ENCODE measurements around the gene PSAP.
"Not testable (repeated sequence)": the region's sequence is repeated elsewhere in the genome, so short reads cannot be mapped to it uniquely, and the experiment has no call there.

PSAP gene

DNA sequence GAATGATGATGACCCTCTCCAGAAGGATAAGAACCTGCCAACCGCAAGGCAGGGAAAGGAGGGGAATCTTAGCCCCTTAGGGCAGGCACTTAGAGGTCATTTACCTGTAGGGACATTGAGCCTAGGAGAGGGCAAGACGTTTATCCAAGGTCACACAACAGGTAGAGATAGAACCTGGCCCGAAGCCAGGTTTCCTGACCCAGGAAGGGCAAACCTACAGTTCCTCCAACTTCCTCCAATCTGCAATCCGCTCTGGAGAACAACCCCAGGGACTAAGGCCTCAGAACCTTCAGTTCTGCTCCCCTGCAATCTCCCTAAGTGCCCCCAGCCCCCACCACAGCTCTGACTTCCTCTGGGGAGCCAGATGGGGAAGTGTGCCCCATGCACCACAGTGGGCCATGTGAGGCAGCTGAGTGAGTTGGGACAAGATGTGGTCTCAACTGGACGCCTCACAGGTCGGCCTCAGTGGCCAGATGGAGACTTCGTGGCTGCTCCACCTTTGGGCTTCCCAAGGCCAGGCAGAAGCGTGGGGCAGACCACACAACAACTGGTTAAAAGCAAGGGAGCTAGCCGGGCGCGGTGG is 1.4 kb upstream of the PSAP start:
- Histone ChIP-seq H3K9me2 (replicated peaks; ENCODE audit: low read depth, low read length) (no peaks in the 10 kb centered on the region), H4K20me1 (ENCODE audit: insufficient read depth, low read length, poor library complexity, severe bottlenecking) (peaks cover 30% of the 10 kb centered on the region), H3K4me2 (ENCODE audit: low read depth, low read length, poor library complexity, severe bottlenecking) (no peak overlapping the region), H3K9me3 (ENCODE audit: insufficient read depth, low read depth, low read length) (no peaks in the 10 kb centered on the region), H3K36me3 (ENCODE audit: insufficient read depth, low read length) (no peaks in the 10 kb centered on the region), H3K9ac (ENCODE audit: low read depth, low read length, poor library complexity, severe bottlenecking) (no peak overlapping the region), H3K4me3 (ENCODE audit: low read length, poor library complexity, severe bottlenecking) (no peak overlapping the region), H2AFZ (ENCODE audit: low read length) (no peak overlapping the region; the same call in 1 of the 2 replicates), H3K79me2 (ENCODE audit: insufficient read depth, low read length) (peaks cover 34% of the 10 kb centered on the region), H3K27me3 (ENCODE audit: insufficient read depth, low read length, poor library complexity, severe bottlenecking) (no peaks in the 10 kb centered on the region), H3K4me1 (ENCODE audit: insufficient read depth, low read length, poor library complexity, severe bottlenecking) (peaks cover 37% of the 10 kb centered on the region), H3F3A (ENCODE audit: low read depth) (no peaks in the 10 kb centered on the region)
- TF ChIP-seq EZH2phosphoT487 (IDR thresholded peaks at IDR 0.05; ENCODE audit: borderline replicate concordance) (no peak), CTCF (conservative IDR thresholded peaks at IDR 0.05; ENCODE audit: low read length) (no peak)

GRCh38 chr10:71851465-71852095 is 529 bp upstream of the PSAP start:
- H3K4me2 ChIP-seq (ENCODE audit: low read depth, low read length, poor library complexity, severe bottlenecking), result peak overlapping the region; percentile 37
- H3F3A ChIP-seq (ENCODE audit: low read depth), result not testable (repeated sequence)
- H2AFZ ChIP-seq (ENCODE audit: low read length), result peak overlapping the region; percentile 79

GRCh38 chr10:71850021-71850742 is 869 bp downstream of the PSAP start:
- Histone ChIP-seq H3K79me2 (ENCODE audit: insufficient read depth, low read length) (peaks cover 52% of the 10 kb centered on the region), H3K9ac (ENCODE audit: low read depth, low read length, poor library complexity, severe bottlenecking) (peak overlapping the region; percentile 81), H3F3A (ENCODE audit: low read depth) (no peaks in the 10 kb centered on the region), H3K27me3 (ENCODE audit: insufficient read depth, low read length, poor library complexity, severe bottlenecking) (no peaks in the 10 kb centered on the region), H2AFZ (ENCODE audit: low read length) (no peak overlapping the region), H4K20me1 (ENCODE audit: insufficient read depth, low read length, poor library complexity, severe bottlenecking) (peaks cover 50% of the 10 kb centered on the region), H3K9me3 (ENCODE audit: insufficient read depth, low read depth, low read length) (no peaks in the 10 kb centered on the region), H3K4me3 (ENCODE audit: low read length, poor library complexity, severe bottlenecking) (peak overlapping the region; percentile 86), H3K4me2 (ENCODE audit: low read depth, low read length, poor library complexity, severe bottlenecking) (peak overlapping the region; percentile 81), H3K9me2 (replicated peaks; ENCODE audit: low read depth, low read length) (no peaks in the 10 kb centered on the region), H3K4me1 (ENCODE audit: insufficient read depth, low read length, poor library complexity, severe bottlenecking) (peaks cover 41% of the 10 kb centered on the region), H3K36me3 (ENCODE audit: insufficient read depth, low read length) (no peaks in the 10 kb centered on the region)
- no peak for TF ChIP-seq EZH2phosphoT487 (IDR thresholded peaks at IDR 0.05; ENCODE audit: borderline replicate concordance)
- no peak for TF ChIP-seq CTCF (conservative IDR thresholded peaks at IDR 0.05; ENCODE audit: low read length)

More at GRCh38 chr10:71851465-71852095, 529 bp upstream of the PSAP start:
- peaks cover 39% of the 10 kb centered on the region for H3K4me1 ChIP-seq (ENCODE audit: insufficient read depth, low read length, poor library complexity, severe bottlenecking)
- H3K36me3 ChIP-seq (ENCODE audit: insufficient read depth, low read length); H3K9me2 ChIP-seq (replicated peaks; ENCODE audit: low read depth, low read length); H3K9me3 ChIP-seq (ENCODE audit: insufficient read depth, low read depth, low read length); H3K27me3 ChIP-seq (ENCODE audit: insufficient read depth, low read length, poor library complexity, severe bottlenecking); H3K9ac ChIP-seq (ENCODE audit: low read depth, low read length, poor library complexity, severe bottlenecking): not testable (repeated sequence)
- peaks cover 43% of the 10 kb centered on the region for H3K79me2 ChIP-seq (ENCODE audit: insufficient read depth, low read length)
- H4K20me1 ChIP-seq (ENCODE audit: insufficient read depth, low read length, poor library complexity, severe bottlenecking), result peaks cover 39% of the 10 kb centered on the region
- H3K4me3 ChIP-seq (ENCODE audit: low read length, poor library complexity, severe bottlenecking), result peak overlapping the region; percentile 86
